H1 (cell line): Measurements from ENCODE around the gene AP2A2.

Source experiments
- ASH2L ChIP-seq: fragments of 200-600, 300-600 bp; sonication (generic); IDR thresholded peaks from one replicate; pipeline ENCODE4 v1.7.1; 2017; ENCODE audit warnings: low read length
- BRCA1 ChIP-seq: IDR thresholded peaks from 2 replicates; pipeline ENCODE4 v1.6.1; 2012; ENCODE audit warnings: low read depth, low read length, improper control_type of control experiment
- CHD1 ChIP-seq: IDR thresholded peaks from 2 replicates; pipeline ENCODE4 v1.6.1; 2012; ENCODE audit warnings: low read depth, low read length, improper control_type of control experiment
- PHF8 ChIP-seq: fragments of 200-600 bp; sonication (generic); conservative IDR thresholded peaks from 2 replicates; pipeline ENCODE4 v1.7.1; 2012; ENCODE audit warnings: low read depth, mild to moderate bottlenecking, inconsistent platforms, low read length, moderate library complexity
- POLR2A ChIP-seq, 2 experiments: IDR thresholded peaks; 1 replicate in 1 of 2; 2 replicates in 1 of 2; pipeline ENCODE4 v1.6.1; 2011; ENCODE audit warnings: low read depth in 2 of 2, low read length in 2 of 2, mild to moderate bottlenecking in 2 of 2; ENCODE audit errors: control extremely low read depth in 1 of 2
- RFX5 ChIP-seq: IDR thresholded peaks from 2 replicates; pipeline ENCODE4 v1.6.1; 2011; ENCODE audit warnings: low read depth, low read length, improper control_type of control experiment, borderline replicate concordance
- TF ChIP-seq, protein P1 (sequence below): IDR thresholded peaks from 2 replicates; pipeline ENCODE4 v1.6.1; 2012; ENCODE audit warnings: inconsistent platforms
- TF ChIP-seq, protein P2 (sequence below), 3 experiments: IDR thresholded peaks; 1 replicate in 2 of 3; 2 replicates in 1 of 3; pipeline versions ENCODE4 v1.5.1 to v1.6.1; 2011; ENCODE audit warnings: low read length in 3 of 3, mild to moderate bottlenecking in 3 of 3, inconsistent platforms in 2 of 3, low read depth in 1 of 3, moderate library complexity in 1 of 3; ENCODE audit not compliant: insufficient read depth in 1 of 3; ENCODE audit errors: control extremely low read depth in 1 of 3

GRCh38 chr11:927871-928270 lies 2.2 kb downstream of the AP2A2 start:
- no peak for TF ChIP-seq BRCA1
- TF ChIP-seq, protein P1, sequence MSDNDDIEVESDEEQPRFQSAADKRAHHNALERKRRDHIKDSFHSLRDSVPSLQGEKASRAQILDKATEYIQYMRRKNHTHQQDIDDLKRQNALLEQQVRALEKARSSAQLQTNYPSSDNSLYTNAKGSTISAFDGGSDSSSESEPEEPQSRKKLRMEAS: no peak
- no peak for TF ChIP-seq RFX5
- TF ChIP-seq, protein P2, sequence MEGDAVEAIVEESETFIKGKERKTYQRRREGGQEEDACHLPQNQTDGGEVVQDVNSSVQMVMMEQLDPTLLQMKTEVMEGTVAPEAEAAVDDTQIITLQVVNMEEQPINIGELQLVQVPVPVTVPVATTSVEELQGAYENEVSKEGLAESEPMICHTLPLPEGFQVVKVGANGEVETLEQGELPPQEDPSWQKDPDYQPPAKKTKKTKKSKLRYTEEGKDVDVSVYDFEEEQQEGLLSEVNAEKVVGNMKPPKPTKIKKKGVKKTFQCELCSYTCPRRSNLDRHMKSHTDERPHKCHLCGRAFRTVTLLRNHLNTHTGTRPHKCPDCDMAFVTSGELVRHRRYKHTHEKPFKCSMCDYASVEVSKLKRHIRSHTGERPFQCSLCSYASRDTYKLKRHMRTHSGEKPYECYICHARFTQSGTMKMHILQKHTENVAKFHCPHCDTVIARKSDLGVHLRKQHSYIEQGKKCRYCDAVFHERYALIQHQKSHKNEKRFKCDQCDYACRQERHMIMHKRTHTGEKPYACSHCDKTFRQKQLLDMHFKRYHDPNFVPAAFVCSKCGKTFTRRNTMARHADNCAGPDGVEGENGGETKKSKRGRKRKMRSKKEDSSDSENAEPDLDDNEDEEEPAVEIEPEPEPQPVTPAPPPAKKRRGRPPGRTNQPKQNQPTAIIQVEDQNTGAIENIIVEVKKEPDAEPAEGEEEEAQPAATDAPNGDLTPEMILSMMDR (IDR thresholded peaks at IDR 0.05; ENCODE audit: control extremely low read depth in 1 of 3, insufficient read depth in 1 of 3, low read depth in 1 of 3, low read length in 3 of 3): no peak
- TF ChIP-seq CHD1: no peak
- no peak for TF ChIP-seq PHF8
- TF ChIP-seq ASH2L: no peak
- TF ChIP-seq POLR2A (IDR thresholded peaks at IDR 0.05; ENCODE audit: control extremely low read depth in 1 of 2, low read depth in 2 of 2, low read length in 2 of 2): no peak
